ENCODE results near the gene NDUFAF7.
"Not testable (repeated sequence)": the region's sequence is repeated elsewhere in the genome, so short reads cannot be mapped to it uniquely, and the experiment has no call there.

Gene NDUFAF7

GRCh38 chr2:37201766-37202165 is 29.7 kb upstream of the NDUFAF7 start:
- Histone ChIP-seq H3K79me2 (ENCODE audit: insufficient read depth, low read length) (peaks cover 76% of the 10 kb centered on the region), H3K9me3 (ENCODE audit: insufficient read depth, low read depth, low read length) (peaks cover 8% of the 10 kb centered on the region), H2AFZ (ENCODE audit: low read length) (no peak overlapping the region), H3K27me3 (ENCODE audit: insufficient read depth, low read length, poor library complexity, severe bottlenecking) (no peaks in the 10 kb centered on the region), H4K20me1 (ENCODE audit: insufficient read depth, low read length, poor library complexity, severe bottlenecking) (peaks cover 56% of the 10 kb centered on the region), H3K4me3 (ENCODE audit: low read length, poor library complexity, severe bottlenecking) (no peak overlapping the region), H3K36me3 (ENCODE audit: insufficient read depth, low read length) (peaks cover 74% of the 10 kb centered on the region), H3K4me1 (ENCODE audit: insufficient read depth, low read length, poor library complexity, severe bottlenecking) (peaks cover 26% of the 10 kb centered on the region), H3F3A (ENCODE audit: low read depth) (peaks cover 13% of the 10 kb centered on the region; the same call in 1 of the 2 replicates), H3K9me2 (replicated peaks; ENCODE audit: low read depth, low read length) (no peaks in the 10 kb centered on the region), H3K4me2 (ENCODE audit: low read depth, low read length, poor library complexity, severe bottlenecking) (peak overlapping the region; percentile 35), H3K9ac (ENCODE audit: low read depth, low read length, poor library complexity, severe bottlenecking) (no peak overlapping the region)
- TF ChIP-seq EZH2phosphoT487 (IDR thresholded peaks at IDR 0.05; ENCODE audit: borderline replicate concordance) (no peak), CTCF (conservative IDR thresholded peaks at IDR 0.05; ENCODE audit: low read length) (peak; percentile 45)

GRCh38 chr2:37203708-37204107 is 27.8 kb upstream of the NDUFAF7 start:
- Histone ChIP-seq H3K4me3 (ENCODE audit: low read length, poor library complexity, severe bottlenecking) (no peak overlapping the region), H3F3A (ENCODE audit: low read depth) (peaks cover 13% of the 10 kb centered on the region; the same call in 1 of the 2 replicates), H3K9ac (ENCODE audit: low read depth, low read length, poor library complexity, severe bottlenecking) (no peak overlapping the region), H2AFZ (ENCODE audit: low read length) (no peak overlapping the region), H3K27me3 (ENCODE audit: insufficient read depth, low read length, poor library complexity, severe bottlenecking) (no peaks in the 10 kb centered on the region), H3K36me3 (ENCODE audit: insufficient read depth, low read length) (peaks cover 93% of the 10 kb centered on the region), H4K20me1 (ENCODE audit: insufficient read depth, low read length, poor library complexity, severe bottlenecking) (peaks cover 37% of the 10 kb centered on the region), H3K4me1 (ENCODE audit: insufficient read depth, low read length, poor library complexity, severe bottlenecking) (peaks cover 20% of the 10 kb centered on the region), H3K9me3 (ENCODE audit: insufficient read depth, low read depth, low read length) (peaks cover 14% of the 10 kb centered on the region), H3K4me2 (ENCODE audit: low read depth, low read length, poor library complexity, severe bottlenecking) (no peak overlapping the region), H3K79me2 (ENCODE audit: insufficient read depth, low read length) (peaks cover 75% of the 10 kb centered on the region), H3K9me2 (replicated peaks; ENCODE audit: low read depth, low read length) (no peaks in the 10 kb centered on the region)
- TF ChIP-seq EZH2phosphoT487 (IDR thresholded peaks at IDR 0.05; ENCODE audit: borderline replicate concordance): no peak
- TF ChIP-seq CTCF (conservative IDR thresholded peaks at IDR 0.05; ENCODE audit: low read length): no peak

GRCh38 chr2:37205071-37205661 is 26.3 kb upstream of the NDUFAF7 start:
- not testable (repeated sequence) for H3K9me2 ChIP-seq (replicated peaks; ENCODE audit: low read depth, low read length); H3K4me2 ChIP-seq (ENCODE audit: low read depth, low read length, poor library complexity, severe bottlenecking); H3K9ac ChIP-seq (ENCODE audit: low read depth, low read length, poor library complexity, severe bottlenecking); H3K27me3 ChIP-seq (ENCODE audit: insufficient read depth, low read length, poor library complexity, severe bottlenecking); H3K4me3 ChIP-seq (ENCODE audit: low read length, poor library complexity, severe bottlenecking); H2AFZ ChIP-seq (ENCODE audit: low read length)
- peaks cover 13% of the 10 kb centered on the region for H3K4me1 ChIP-seq (ENCODE audit: insufficient read depth, low read length, poor library complexity, severe bottlenecking)
- peaks cover 98% of the 10 kb centered on the region for H3K36me3 ChIP-seq (ENCODE audit: insufficient read depth, low read length)
- H3K79me2 ChIP-seq (ENCODE audit: insufficient read depth, low read length): peaks cover 72% of the 10 kb centered on the region
- peaks cover 15% of the 10 kb centered on the region for H3K9me3 ChIP-seq (ENCODE audit: insufficient read depth, low read depth, low read length)
- peaks cover 10% of the 10 kb centered on the region; the same call in 1 of the 2 replicates for H3F3A ChIP-seq (ENCODE audit: low read depth)
- H4K20me1 ChIP-seq (ENCODE audit: insufficient read depth, low read length, poor library complexity, severe bottlenecking): peaks cover 27% of the 10 kb centered on the region
